OCI-LY1 (cell line): ENCODE measurements around the gene TUB.

Experiments
- EZH2 ChIP-seq: fragments of 200-600 bp; sonication (generic), shearing (Covaris generic); IDR thresholded peaks from 2 replicates; pipeline ENCODE4 v1.8.0; 2017; ENCODE audit warnings: borderline replicate concordance, mixed run types, mild to moderate bottlenecking, antibody characterized with exemption, low read length, moderate library complexity, mixed read lengths
- TF ChIP-seq, protein P1 (sequence below): fragments of 200-600 bp; sonication (generic), shearing (Covaris generic); IDR thresholded peaks from 2 replicates; pipeline ENCODE4 v1.5.1; 2017; ENCODE audit warnings: mild to moderate bottlenecking, antibody characterized with exemption, low read length, moderate library complexity, mixed read lengths

DNA sequence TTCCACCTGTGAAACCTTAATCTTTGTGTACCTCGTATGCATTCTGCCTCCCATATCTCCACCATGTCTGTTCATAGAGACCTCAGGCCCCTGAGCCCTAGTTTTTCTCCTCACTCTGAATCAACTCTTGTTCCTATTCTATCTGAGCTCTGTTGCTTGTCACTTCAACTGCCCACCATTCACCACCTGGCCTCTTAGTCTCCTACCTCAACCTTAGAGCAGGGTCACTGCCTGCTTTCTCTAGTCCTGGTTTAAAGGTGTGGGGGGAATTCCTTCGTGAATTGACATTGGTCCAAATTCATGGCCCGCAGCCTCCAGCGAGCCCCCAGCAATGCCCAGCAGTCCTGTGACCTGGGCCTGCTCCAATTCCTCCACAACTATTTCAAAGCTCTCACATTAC lies 39.4 kb upstream of the TUB start:
- TF ChIP-seq, protein P1, sequence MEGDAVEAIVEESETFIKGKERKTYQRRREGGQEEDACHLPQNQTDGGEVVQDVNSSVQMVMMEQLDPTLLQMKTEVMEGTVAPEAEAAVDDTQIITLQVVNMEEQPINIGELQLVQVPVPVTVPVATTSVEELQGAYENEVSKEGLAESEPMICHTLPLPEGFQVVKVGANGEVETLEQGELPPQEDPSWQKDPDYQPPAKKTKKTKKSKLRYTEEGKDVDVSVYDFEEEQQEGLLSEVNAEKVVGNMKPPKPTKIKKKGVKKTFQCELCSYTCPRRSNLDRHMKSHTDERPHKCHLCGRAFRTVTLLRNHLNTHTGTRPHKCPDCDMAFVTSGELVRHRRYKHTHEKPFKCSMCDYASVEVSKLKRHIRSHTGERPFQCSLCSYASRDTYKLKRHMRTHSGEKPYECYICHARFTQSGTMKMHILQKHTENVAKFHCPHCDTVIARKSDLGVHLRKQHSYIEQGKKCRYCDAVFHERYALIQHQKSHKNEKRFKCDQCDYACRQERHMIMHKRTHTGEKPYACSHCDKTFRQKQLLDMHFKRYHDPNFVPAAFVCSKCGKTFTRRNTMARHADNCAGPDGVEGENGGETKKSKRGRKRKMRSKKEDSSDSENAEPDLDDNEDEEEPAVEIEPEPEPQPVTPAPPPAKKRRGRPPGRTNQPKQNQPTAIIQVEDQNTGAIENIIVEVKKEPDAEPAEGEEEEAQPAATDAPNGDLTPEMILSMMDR, result no peak
- no peak for TF ChIP-seq EZH2
